Measurements from ENCODE around the gene HLA-C.
"Not testable (repeated sequence)": the region's sequence is repeated elsewhere in the genome, so short reads cannot be mapped to it uniquely, and the experiment has no call there.

DNA sequence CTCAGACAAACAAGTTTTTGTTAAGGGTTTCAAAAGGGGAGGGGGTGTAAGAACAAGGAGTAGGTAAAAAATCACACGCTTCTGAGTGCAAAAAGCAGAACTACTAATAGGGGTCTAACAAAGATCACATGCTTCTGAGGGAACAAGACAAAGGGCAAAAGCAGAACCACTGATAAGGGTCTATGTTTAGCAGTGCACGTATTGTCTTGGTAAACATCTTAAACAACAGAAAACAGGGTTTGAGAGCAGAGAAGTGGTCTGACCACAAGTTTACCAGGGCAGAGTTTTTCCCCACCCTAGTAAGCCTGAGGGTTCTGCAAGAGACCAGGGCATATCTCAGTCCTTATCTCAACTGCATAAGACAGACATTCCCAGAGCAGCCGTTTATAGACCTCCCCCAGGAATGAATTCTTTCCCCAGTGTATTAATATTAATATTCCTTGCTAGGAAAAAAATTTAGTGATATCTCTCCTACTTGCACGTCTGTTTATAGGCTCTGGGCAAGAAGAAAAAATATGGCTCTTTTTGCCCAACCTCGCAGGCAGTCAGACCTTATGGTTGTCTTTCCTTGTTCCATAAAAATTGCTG, 8.5 kb downstream of the HLA-C start:
- TF ChIP-seq POLR2A (IDR thresholded peaks at IDR 0.05; ENCODE audit: low read depth, low read length); TCF7 (IDR thresholded peaks at IDR 0.05; ENCODE audit: borderline replicate concordance); EZH2 (IDR thresholded peaks at IDR 0.05; ENCODE audit: borderline replicate concordance, control insufficient read depth, low read depth, low read length); TAF1 (IDR thresholded peaks at IDR 0.05; ENCODE audit: borderline replicate concordance, low read depth, low read length); LARP7 (IDR thresholded peaks at IDR 0.05); CBFB (IDR thresholded peaks at IDR 0.05; ENCODE audit: low read depth); ZNF24 (IDR thresholded peaks at IDR 0.05): not testable (repeated sequence)
- TF ChIP-seq, protein P1, sequence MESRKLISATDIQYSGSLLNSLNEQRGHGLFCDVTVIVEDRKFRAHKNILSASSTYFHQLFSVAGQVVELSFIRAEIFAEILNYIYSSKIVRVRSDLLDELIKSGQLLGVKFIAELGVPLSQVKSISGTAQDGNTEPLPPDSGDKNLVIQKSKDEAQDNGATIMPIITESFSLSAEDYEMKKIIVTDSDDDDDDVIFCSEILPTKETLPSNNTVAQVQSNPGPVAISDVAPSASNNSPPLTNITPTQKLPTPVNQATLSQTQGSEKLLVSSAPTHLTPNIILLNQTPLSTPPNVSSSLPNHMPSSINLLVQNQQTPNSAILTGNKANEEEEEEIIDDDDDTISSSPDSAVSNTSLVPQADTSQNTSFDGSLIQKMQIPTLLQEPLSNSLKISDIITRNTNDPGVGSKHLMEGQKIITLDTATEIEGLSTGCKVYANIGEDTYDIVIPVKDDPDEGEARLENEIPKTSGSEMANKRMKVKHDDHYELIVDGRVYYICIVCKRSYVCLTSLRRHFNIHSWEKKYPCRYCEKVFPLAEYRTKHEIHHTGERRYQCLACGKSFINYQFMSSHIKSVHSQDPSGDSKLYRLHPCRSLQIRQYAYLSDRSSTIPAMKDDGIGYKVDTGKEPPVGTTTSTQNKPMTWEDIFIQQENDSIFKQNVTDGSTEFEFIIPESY (IDR thresholded peaks at IDR 0.05): not testable (repeated sequence)
- TF ChIP-seq, protein P2, sequence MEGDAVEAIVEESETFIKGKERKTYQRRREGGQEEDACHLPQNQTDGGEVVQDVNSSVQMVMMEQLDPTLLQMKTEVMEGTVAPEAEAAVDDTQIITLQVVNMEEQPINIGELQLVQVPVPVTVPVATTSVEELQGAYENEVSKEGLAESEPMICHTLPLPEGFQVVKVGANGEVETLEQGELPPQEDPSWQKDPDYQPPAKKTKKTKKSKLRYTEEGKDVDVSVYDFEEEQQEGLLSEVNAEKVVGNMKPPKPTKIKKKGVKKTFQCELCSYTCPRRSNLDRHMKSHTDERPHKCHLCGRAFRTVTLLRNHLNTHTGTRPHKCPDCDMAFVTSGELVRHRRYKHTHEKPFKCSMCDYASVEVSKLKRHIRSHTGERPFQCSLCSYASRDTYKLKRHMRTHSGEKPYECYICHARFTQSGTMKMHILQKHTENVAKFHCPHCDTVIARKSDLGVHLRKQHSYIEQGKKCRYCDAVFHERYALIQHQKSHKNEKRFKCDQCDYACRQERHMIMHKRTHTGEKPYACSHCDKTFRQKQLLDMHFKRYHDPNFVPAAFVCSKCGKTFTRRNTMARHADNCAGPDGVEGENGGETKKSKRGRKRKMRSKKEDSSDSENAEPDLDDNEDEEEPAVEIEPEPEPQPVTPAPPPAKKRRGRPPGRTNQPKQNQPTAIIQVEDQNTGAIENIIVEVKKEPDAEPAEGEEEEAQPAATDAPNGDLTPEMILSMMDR (IDR thresholded peaks at IDR 0.05 in 2 of 3, conservative IDR thresholded peaks at IDR 0.05 in 1 of 3; ENCODE audit: control insufficient read depth in 2 of 3, extremely low read depth in 1 of 3, insufficient read depth in 1 of 3, low read depth in 3 of 3, low read length in 3 of 3): not testable (repeated sequence)
- TF ChIP-seq, protein P3, sequence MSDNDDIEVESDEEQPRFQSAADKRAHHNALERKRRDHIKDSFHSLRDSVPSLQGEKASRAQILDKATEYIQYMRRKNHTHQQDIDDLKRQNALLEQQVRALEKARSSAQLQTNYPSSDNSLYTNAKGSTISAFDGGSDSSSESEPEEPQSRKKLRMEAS (IDR thresholded peaks at IDR 0.05; ENCODE audit: low read depth, low read length): not testable (repeated sequence)
- TF ChIP-seq, protein P4, sequence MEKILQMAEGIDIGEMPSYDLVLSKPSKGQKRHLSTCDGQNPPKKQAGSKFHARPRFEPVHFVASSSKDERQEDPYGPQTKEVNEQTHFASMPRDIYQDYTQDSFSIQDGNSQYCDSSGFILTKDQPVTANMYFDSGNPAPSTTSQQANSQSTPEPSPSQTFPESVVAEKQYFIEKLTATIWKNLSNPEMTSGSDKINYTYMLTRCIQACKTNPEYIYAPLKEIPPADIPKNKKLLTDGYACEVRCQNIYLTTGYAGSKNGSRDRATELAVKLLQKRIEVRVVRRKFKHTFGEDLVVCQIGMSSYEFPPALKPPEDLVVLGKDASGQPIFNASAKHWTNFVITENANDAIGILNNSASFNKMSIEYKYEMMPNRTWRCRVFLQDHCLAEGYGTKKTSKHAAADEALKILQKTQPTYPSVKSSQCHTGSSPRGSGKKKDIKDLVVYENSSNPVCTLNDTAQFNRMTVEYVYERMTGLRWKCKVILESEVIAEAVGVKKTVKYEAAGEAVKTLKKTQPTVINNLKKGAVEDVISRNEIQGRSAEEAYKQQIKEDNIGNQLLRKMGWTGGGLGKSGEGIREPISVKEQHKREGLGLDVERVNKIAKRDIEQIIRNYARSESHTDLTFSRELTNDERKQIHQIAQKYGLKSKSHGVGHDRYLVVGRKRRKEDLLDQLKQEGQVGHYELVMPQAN (conservative IDR thresholded peaks at IDR 0.05): not testable (repeated sequence)

Data from GM12878 (cell line).